GM18520 (cell line): ENCODE measurements around the gene FUT4.
A peak's percentile ranks its signal among the peaks of the same experiment; 100 is the strongest.
"Not testable (repeated sequence)": the region's sequence is repeated elsewhere in the genome, so short reads cannot be mapped to it uniquely, and the experiment has no call there.

Experiments
- ATAC-seq: cut with Tn5 transposase; IDR thresholded peaks from one replicate; pipeline ENCODE4 v1.9.1; 2021; ENCODE audit not compliant: unreplicated experiment

FUT4 gene

GRCh38 chr11:94543695-94544645 lies at the start of gene FUT4:
Gene FUT4, plus strand, starts transcription at chr11:94543921. Its CDS starts 213 bp downstream, at chr11:94544134.
- peak; percentile 89 for ATAC-seq

GRCh38 chr11:94494126-94494680 lies 49.5 kb upstream of the FUT4 start:
- ATAC-seq, result peak; percentile 23

- ATAC-seq, result no peak
Measured at GRCh38 chr11:94500181-94500580, 43.5 kb upstream of the FUT4 start.

- no peak for ATAC-seq
Measured at GRCh38 chr11:94501522-94501921, 42.2 kb upstream of the FUT4 start.

GRCh38 chr11:94504689-94505293 lies 38.9 kb upstream of the FUT4 start:
- no peak for ATAC-seq

- not testable (repeated sequence) for ATAC-seq
Measured at GRCh38 chr11:94506513-94506912, 37.2 kb upstream of the FUT4 start.

GRCh38 chr11:94507485-94507884 lies 36.2 kb upstream of the FUT4 start:
- no peak for ATAC-seq

GRCh38 chr11:94511932-94512781 lies 31.6 kb upstream of the FUT4 start, which contains the start of gene C11orf97:
Gene C11orf97, plus strand, starts transcription at chr11:94512461. Its CDS starts 68 bp downstream, at chr11:94512529.
- ATAC-seq, result peak; percentile 70

GRCh38 chr11:94513091-94513490 lies 30.6 kb upstream of the FUT4 start:
- ATAC-seq, result no peak

- no peak for ATAC-seq
Measured at GRCh38 chr11:94515398-94515797, 28.3 kb upstream of the FUT4 start.

- ATAC-seq, result no peak
Measured at GRCh38 chr11:94516725-94517124, 27.0 kb upstream of the FUT4 start.

GRCh38 chr11:94518300-94518699 lies 25.4 kb upstream of the FUT4 start:
- no peak for ATAC-seq

- no peak for ATAC-seq
Measured at GRCh38 chr11:94519478-94520084, 24.1 kb upstream of the FUT4 start.

- ATAC-seq, result no peak
Measured at GRCh38 chr11:94521684-94522083, 22.0 kb upstream of the FUT4 start.

GRCh38 chr11:94524341-94524740 lies 19.4 kb upstream of the FUT4 start:
- no peak for ATAC-seq

GRCh38 chr11:94525546-94526324 lies 18.0 kb upstream of the FUT4 start:
- ATAC-seq, result no peak

- ATAC-seq, result no peak
Measured at GRCh38 chr11:94526645-94527438, 16.9 kb upstream of the FUT4 start.

GRCh38 chr11:94528551-94528950 lies 15.2 kb upstream of the FUT4 start:
- no peak for ATAC-seq

GRCh38 chr11:94532211-94532610 lies 11.5 kb upstream of the FUT4 start:
- ATAC-seq, result no peak
